ENCODE data around the gene LRP8.
A peak's percentile ranks its signal among the peaks of the same experiment; 100 is the strongest.

Gene LRP8

DNA sequence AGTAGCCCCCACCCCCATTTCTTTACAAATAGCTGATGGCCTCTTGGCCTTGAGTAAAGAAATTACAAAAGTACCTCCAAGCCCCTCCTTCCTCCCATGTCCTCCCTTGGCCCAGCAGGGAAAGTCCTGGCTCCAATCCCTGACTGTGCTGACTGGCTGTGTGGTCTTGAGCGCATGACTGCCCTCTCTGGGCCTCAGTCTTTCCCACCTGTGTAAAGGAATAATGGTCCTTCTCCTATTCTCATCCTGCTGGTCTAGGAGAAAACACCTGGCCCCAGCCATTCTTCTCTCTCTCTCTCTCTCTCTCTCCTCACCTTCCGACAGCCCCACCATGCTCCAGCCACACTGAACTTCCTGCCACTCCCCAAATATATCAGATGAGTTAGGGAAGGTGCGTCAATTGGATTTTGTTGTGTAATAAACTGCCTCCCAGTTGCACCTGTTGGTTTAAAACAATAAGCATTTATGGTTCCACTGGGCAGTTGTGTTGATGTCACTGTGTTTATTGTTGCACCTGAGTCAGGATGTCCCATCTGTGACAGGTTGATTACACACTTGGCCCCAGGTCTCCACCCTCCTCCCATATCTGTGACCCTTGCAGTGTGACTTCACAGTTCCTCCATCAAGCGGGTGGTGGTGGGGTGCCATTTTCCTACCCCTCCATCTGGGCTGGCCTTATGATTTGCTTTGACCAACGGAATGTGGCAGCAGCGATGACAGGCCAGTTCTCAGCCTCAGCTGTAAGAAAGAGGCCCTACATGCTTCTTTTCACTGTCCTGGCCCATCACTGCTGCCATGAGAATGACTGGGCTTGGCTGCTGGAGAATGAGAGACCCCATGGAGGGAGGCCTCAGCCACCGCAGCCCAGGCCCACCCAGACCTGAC is 22.3 kb upstream of the LRP8 start:
- TF ChIP-seq CTCF (IDR thresholded peaks at IDR 0.05) = no peak
- peak in 1 of 2 donors; percentile 40 for DNase-seq
- no peaks in the 10 kb centered on the region for H3K4me1 ChIP-seq
- H3K27ac ChIP-seq = no peak overlapping the region
- H3K36me3 ChIP-seq = no peaks in the 10 kb centered on the region
- intact Hi-C loops (cut with DNase I; ENCODE audit: low total_unique reads) = no loop called here
- H3K27me3 ChIP-seq = no peaks in the 10 kb centered on the region
- H3K4me3 ChIP-seq = no peak overlapping the region
- H3K9me3 ChIP-seq = no peaks in the 10 kb centered on the region

DNA sequence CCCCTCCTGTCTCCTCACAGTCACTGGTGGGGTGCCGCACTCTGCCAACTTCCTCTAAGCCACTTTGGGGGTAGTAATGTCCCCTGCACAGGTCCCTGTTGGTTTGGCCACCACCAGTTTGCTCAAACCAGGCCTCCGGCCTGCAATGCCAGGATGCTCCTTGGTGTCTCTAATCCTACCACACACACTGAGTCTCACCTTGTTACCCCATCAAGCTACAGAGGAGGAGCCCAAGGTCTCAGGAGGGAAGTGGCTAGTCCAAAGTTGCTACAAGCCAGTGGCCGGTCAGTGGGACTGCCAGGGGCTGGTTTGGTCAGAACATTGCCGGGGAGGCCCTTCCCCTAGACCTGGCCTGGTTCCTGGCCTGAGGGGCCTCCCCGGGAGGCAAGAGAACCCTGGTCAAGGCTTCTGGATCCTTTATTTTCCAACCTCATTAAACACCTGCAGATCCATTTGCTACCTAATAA is 21.5 kb upstream of the LRP8 start:
- Histone ChIP-seq H3K36me3 (no peaks in the 10 kb centered on the region), H3K9me3 (no peaks in the 10 kb centered on the region), H3K27me3 (no peaks in the 10 kb centered on the region), H3K27ac (no peak overlapping the region), H3K4me1 (no peaks in the 10 kb centered on the region), H3K4me3 (no peak overlapping the region)
- TF ChIP-seq CTCF (IDR thresholded peaks at IDR 0.05) = no peak
- DNase-seq = peak in 1 of 2 donors; percentile 50
- intact Hi-C loops (cut with DNase I; ENCODE audit: low total_unique reads) = no loop called here

- no peak overlapping the region for H3K27ac ChIP-seq
- peaks cover 0 to 7% of the 10 kb centered on the region in 2 donors for H3K27me3 ChIP-seq
- intact Hi-C loops (cut with DNase I; ENCODE audit: low total_unique reads) = no loop called here
- H3K4me1 ChIP-seq = no peaks in the 10 kb centered on the region
- H3K9me3 ChIP-seq = no peaks in the 10 kb centered on the region
- peak; percentile 12 to 46 for DNase-seq
- no peaks in the 10 kb centered on the region for H3K36me3 ChIP-seq
- TF ChIP-seq CTCF (IDR thresholded peaks at IDR 0.05) = no peak
- no peak overlapping the region for H3K4me3 ChIP-seq
These were observed 20.9 kb upstream of the LRP8 start for GRCh38 chr1:53348486-53349368.

GRCh38 chr1:53346814-53347176 is 18.9 kb upstream of the LRP8 start:
- TF ChIP-seq CTCF (IDR thresholded peaks at IDR 0.05) = no peak
- intact Hi-C loops (cut with DNase I; ENCODE audit: low total_unique reads) = no loop called here
- Histone ChIP-seq H3K36me3 (no peaks in the 10 kb centered on the region), H3K9me3 (no peaks in the 10 kb centered on the region), H3K4me3 (no peak overlapping the region), H3K27me3 (peaks cover 0 to 7% of the 10 kb centered on the region in 2 donors), H3K4me1 (no peaks in the 10 kb centered on the region), H3K27ac (no peak overlapping the region)
- DNase-seq = no peak

- no peaks in the 10 kb centered on the region for H3K36me3 ChIP-seq
- H3K27me3 ChIP-seq = peaks cover 0 to 11% of the 10 kb centered on the region in 2 donors
- H3K27ac ChIP-seq = no peak overlapping the region
- H3K9me3 ChIP-seq = no peaks in the 10 kb centered on the region
- no peak for TF ChIP-seq CTCF (IDR thresholded peaks at IDR 0.05)
- peak in 1 of 2 donors; percentile 34 for DNase-seq
- no peaks in the 10 kb centered on the region for H3K4me1 ChIP-seq
- intact Hi-C loops (cut with DNase I; ENCODE audit: low total_unique reads) = no loop called here
- no peak overlapping the region for H3K4me3 ChIP-seq
These were observed 18.3 kb upstream of the LRP8 start for GRCh38 chr1:53345996-53346813.

All from tibial artery (tissue), 4 donors.